DMS153 (cell line): Measurements from ENCODE around the gene PHACTR1.
"Not testable (repeated sequence)": the region's sequence is repeated elsewhere in the genome, so short reads cannot be mapped to it uniquely, and the experiment has no call there.

Experiments
- DNase-seq: peaks from one replicate; lab custom pipeline; 2025; lab: John Stamatoyannopoulos, UW

The PHACTR1 gene

GRCh38 chr6:12899046-12899833, 182.7 kb downstream of the PHACTR1 start:
- no peak for DNase-seq

- no peak for DNase-seq
These were observed 186.7 kb downstream of the PHACTR1 start for GRCh38 chr6:12903246-12903645.

DNA sequence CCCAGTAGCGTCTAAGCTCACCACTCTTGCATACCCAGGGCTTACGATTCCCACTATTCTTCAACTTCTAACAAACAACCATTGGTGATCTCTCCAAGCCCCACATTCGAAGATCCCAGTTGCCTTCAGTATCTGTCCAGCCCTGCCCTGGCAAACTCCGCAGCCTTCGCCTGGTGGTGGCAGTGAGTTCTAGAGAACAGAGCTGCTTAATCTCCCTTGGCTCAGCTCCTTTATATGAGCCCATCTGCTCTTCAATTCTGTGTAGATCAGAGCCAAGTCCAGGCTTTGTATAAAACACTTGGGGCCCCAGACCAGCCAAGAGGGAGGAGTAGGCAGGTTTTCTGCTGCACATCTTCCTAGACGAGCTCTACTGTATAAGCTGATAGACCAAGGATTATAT, 193.3 kb downstream of the PHACTR1 start:
- DNase-seq: no peak

GRCh38 chr6:12911427-12911826, 194.9 kb downstream of the PHACTR1 start:
- no peak for DNase-seq

DNA sequence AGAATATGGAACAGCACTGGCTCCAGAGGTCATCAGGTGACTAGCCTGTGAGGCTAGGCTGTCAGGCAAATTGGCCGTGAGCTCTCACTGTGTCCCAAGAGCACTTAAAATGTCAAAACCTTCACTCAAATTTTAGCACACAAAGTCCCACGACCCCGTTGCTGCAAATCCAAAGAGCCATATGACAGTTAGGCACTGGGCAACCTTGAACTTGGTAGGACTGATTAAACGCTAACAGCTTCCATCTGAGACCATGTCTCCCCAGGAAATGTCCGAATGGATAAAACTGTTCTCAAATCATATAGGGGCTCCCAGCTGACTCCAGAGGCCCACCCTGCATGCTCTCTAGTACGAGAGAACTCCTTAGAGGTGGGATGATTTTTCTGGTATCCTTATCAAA, 196.6 kb downstream of the PHACTR1 start:
- DNase-seq: no peak

- DNase-seq: no peak
These were observed 199.4 kb downstream of the PHACTR1 start for GRCh38 chr6:12916006-12916405.

DNA sequence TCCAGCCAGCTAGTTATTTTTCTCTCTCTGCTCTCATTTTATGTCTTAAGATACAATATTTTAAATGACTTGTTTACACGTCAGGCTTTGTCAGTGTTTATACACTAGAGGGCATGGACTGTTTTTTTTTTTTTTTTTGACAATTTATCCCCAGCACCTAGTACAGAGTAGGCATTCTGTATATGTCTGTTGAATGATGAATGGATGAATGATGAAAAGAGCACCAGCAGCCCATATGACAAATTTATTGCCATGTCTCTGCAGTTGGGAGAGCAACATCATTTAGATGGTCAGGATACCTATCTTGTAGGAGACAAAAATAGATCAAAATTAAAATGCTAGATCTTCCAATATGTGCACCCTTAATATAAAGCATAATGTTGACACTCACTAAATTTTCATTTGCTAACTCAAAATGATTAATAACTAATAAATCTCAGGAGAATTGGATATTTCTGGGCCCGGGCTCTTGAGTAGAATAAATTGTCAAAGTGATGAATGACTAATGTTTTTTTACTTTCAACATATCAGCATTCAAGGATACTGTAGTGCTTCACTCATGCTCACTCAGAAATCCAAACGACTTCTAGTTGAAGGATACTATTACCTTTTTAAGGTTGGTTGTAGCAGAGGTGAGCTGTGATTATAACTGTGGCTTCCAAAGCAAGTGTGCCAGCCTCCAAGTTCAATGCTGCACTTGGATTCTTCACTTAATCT, 200.0 kb downstream of the PHACTR1 start:
- DNase-seq: no peak

DNA sequence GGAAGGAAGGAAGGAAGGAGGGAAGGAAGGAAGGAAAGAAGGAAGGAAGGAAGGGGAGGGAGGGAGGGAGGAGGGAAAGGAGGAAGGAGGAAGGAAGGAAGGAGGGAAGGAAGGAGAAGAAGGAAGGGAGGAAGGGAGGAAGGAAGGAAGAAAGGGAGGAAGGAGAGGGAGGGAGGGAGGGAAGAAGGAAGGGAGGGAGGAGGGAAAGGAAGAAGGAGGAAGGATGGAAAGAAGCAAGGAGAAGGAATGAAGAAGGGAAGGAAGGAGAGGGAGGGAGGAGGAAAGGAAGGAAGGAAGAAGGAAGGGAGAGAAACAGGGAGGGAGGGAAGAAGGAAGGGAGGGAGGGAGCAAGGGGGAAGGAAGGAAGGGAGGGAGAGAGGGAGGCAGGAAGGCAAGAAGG, 204.9 kb downstream of the PHACTR1 start:
- DNase-seq: no peak

- no peak for DNase-seq
These were observed 207.2 kb downstream of the PHACTR1 start for GRCh38 chr6:12923644-12924235.

DNA sequence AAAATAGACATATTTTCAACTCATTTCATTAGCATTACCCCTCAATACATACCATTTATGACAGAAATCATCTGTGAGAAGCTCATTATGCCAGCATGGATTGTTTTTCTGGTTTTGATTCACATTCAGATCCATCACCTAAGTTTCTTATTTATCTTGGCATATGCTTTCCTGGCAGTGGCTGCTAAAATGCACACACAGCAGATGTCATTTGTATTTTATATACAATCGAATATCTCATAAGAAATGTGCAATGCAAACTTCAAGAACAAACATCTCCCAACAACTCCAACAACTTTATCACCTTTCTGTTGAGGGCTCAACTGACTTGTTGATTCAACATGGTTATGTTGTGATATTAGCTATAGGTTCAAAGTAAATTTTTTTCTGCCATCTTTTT, 208.3 kb downstream of the PHACTR1 start:
- no peak for DNase-seq

- DNase-seq: no peak
These were observed 211.2 kb downstream of the PHACTR1 start for GRCh38 chr6:12927746-12928145.

DNA sequence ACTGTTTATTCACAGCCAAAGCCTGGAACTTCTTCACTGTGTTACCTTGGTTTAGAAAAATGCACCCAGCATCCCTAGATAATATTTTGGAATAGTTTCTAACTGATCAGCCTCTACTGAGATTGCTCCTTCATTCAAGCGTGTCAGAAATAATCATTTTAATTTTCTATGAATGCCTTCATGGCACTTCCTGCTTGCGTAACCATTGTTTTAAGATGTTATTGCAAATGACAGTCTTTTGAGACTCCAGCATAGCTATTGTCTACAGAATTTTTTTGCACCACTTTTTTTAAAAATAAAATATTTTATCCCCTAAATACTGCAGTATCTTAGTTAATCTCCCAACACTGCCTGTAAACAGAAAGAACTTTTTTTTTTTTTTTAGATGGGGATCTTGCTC, 213.1 kb downstream of the PHACTR1 start:
- no peak for DNase-seq

DNA sequence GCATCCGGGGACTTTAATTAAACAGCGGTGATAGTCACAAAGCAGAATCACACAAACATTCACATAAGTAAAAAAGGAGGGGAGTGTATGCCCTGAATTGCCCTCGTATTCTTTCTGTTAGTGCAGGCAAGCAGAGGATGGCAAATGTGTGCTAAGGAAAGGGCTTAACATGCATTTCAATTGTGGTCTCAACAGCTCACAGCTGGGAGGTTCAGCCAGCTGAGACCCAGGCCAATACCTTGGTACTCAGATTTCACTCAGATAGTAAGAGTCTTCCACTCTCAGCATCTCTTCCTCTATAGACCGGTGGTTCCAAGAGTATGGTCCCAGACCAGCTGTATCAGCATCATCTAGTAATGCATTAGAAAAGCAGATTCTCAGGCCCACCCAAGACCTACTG, 215.1 kb downstream of the PHACTR1 start:
- DNase-seq: no peak

DNA sequence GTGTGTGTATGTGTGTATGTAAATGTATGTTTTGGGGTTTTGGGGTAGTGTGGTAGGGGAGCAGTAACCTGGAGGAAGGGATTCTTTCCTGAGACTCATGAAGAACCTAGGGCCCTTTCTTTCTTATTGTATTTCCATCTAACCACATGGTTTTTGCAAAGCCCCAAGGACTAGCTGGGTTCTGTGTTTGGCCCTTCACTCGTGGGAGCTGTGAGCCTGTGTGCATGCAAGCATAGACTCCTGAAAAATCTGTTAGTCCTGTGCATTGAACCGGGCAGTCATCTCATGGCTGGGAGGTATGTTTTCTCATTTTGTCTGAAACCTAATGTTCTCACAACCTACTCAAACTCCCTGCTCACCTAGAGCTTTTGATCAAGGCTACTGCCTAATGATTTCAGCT, 219.1 kb downstream of the PHACTR1 start:
- no peak for DNase-seq

DNA sequence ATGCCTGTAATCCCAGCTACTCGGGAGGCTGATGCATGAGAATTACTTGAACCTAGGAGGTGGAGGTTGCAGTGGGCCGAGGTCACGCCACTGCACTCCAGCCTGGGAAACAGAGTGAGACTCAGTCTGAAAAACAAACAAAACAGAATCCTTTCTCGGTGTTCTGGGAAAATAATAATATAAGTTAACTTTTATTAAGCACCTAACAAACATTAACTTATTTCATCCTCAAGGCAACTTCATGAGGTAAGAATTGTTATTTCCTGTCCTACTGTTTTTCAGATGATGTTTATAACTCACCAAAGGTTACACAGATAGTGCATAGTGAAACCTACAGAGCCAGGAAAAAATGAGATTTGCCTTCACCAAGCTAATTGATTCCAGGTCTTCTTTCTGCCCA, 221.4 kb downstream of the PHACTR1 start:
- DNase-seq: no peak

GRCh38 chr6:12939314-12939713, 222.7 kb downstream of the PHACTR1 start:
- DNase-seq: no peak

DNA sequence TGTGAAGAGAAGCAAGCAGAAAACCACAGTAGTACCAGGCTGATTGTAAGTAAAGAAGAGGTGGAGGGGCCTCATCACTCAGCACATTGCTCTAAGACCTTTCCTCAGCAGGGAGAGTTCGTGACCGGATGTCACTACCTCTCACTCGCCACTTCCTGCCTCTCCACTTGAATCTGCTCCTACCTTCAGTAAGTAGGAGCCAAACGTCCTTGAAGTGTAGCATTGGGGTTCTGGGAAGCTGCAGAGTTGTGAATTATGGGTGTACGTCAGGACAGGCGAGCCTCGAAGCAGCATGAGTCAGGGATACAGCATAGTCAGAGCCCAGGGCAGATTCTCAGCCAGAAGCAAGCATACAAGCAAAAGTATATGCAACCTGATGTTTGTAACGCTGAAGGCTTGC, 224.9 kb downstream of the PHACTR1 start:
- no peak for DNase-seq

DNA sequence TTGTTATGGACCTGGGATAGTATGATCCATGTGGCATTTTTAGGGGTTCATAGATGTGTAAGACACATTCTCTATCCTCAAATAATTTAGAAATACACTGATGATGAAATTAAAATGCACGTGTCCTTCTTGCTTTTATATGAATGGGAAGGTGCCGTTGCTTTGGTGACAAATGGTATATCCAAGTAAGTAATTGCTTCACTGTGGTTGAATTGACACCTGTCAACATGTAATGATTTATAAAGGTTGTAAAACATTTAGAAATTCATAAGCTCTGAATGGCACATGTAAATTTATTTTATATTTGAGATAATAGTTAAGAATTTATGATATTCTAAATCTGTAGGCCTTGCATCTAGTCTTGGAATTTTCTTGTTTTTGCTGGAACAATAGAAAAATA, 227.0 kb downstream of the PHACTR1 start:
- no peak for DNase-seq

DNA sequence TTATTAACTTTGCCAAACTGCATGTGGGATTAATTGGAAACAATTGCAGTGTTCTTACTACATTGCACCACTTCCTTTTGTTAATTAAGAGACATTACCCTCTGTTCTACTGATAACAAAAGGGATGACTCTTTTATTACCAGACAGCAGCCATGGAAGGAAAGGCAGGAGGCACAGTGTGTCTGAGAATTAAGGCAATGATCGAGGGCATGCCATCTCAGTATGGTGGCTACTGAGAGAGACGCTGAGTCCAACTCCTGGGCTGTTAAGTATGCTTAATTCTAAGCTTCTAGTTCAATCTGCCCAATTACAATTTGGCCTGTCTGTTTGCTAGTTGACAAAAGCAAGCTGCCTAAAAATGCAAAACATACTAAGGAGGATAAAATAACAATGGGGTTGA, 227.4 kb downstream of the PHACTR1 start:
- DNase-seq: no peak

GRCh38 chr6:12944528-12944927, 228.0 kb downstream of the PHACTR1 start:
- not testable (repeated sequence) for DNase-seq

DNA sequence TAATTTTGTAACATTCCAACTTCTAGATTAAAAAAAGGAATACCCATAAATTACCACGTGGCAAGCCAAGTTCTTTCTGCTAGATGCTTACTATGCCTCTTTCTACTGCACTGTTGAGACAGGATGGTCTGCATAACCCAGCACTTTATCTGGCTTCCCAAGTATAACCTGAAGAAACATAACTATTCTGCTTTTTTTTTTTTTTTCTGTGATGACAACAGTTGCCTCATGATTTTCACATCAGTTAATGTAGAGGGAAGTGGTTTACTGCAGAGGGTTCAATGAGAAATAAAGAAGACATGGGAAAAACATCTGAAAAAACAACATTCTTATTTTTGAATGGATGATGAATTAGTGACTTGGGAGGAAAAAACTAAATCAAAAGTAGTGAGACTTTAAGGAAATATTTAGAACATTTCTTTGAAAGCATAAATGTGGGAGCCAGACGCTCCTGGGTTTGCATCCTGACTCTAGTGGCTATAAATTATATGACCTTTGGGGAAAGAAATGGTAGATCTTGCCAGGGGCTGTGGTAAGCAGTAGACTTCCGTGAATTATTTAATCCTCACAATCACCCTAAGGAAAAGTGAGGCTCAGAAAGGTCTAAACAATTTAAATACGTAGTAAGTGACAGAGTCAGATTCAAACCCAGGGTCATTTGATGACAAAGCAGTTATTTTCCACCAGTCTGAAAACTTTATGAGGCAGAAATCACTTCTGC, 230.7 kb downstream of the PHACTR1 start:
- no peak for DNase-seq

GRCh38 chr6:12947967-12948366, 231.4 kb downstream of the PHACTR1 start:
- DNase-seq: no peak

DNA sequence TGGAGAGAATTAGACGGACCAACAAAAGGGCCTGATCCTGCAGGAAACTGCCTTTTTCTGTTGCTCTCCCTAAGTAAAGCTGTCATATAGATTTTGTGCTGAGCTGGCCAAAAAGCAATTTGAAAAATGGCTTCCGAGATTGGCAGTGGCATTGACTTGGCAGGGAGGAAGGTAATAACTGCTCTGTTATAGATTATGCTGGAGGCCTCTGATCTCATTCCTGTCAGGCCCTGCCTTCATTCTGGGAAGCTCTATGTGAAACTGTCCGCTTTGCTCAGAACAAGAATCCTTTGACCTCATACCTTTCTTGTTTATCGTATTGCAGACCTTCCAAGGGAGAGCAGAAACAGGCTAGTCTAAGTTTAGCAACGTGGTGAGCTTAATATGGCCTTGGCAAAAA, 234.4 kb downstream of the PHACTR1 start:
- no peak for DNase-seq
